Heart right ventricle (tissue), 16 donors: ENCODE data around the gene DDX39B. TPM values are rescaled to one million over a fixed set of nuclear protein-coding genes. Genes with fewer than 3 reads are reported as not detected.
"Not testable (repeated sequence)": the region's sequence is repeated elsewhere in the genome, so short reads cannot be mapped to it uniquely, and the experiment has no call there.

Source experiments
- ATAC-seq, 8 donors: fragments of 200-7000 bp; cut with Tn5 transposase; one replicate each; pipeline ENCODE4 v1.9.1; 2020; ENCODE audit warnings: mild to moderate bottlenecking in 8 of 8, moderate library complexity in 8 of 8, moderate number of reproducible peaks in 1 of 8
- DNase-seq, 2 donors: peaks; one replicate each; pipeline ENCODE4 v3.0.0-alpha.2; 2020
- H3K27ac ChIP-seq, 10 donors: fragments of 200-600 bp; sonication (generic) in 2 of 10; one replicate each; pipeline versions ENCODE4 v1.5.0 to v1.8.0; 2020 to 2022; ENCODE audit warnings: mild to moderate bottlenecking in 3 of 10
- H3K27me3 ChIP-seq, 7 donors: fragments of 200-600 bp; one replicate each; pipeline ENCODE4 v1.8.0; 2021 to 2022; ENCODE audit warnings: mild to moderate bottlenecking in 2 of 7
- H3K36me3 ChIP-seq, 9 donors: fragments of 200-600 bp; sonication (generic) in 1 of 9; one replicate each; pipeline versions ENCODE4 v1.5.0 to v1.8.0; 2020 to 2022; ENCODE audit warnings: mild to moderate bottlenecking in 2 of 9
- H3K4me1 ChIP-seq, 9 donors: fragments of 200-600 bp; sonication (generic) in 1 of 9; one replicate each; pipeline versions ENCODE4 v1.5.0 to v1.8.0; 2020 to 2022; ENCODE audit warnings: mild to moderate bottlenecking in 4 of 9
- H3K4me3 ChIP-seq, 10 donors: fragments of 200-600 bp; sonication (generic) in 2 of 10; one replicate each; pipeline versions ENCODE4 v1.5.0 to v1.8.0; 2020 to 2022; ENCODE audit warnings: mild to moderate bottlenecking in 7 of 10, moderate library complexity in 2 of 10
- H3K9me3 ChIP-seq, 11 donors: fragments of 200-600 bp in 10 of 11; sonication (generic) in 2 of 11; one replicate each; pipeline versions ENCODE4 v1.5.0 to v1.8.0; 2013 to 2022; ENCODE audit warnings: mild to moderate bottlenecking in 2 of 11, control low read depth in 1 of 11, moderate library complexity in 1 of 11
- WGBS, 2 donors: extraction: QIAGEN DNeasy Blood & Tissue Kit; methylation state at CpG; one replicate each; pipeline ENCODE4 v1.1.7; 2013; ENCODE audit warnings: inconsistent platforms in 1 of 2; 5-methylcytosine and 5-hydroxymethylcytosine counted together
- intact Hi-C, 10 donors: fragments of 100-400 bp; cut with DNase I; formaldehyde crosslinking; loops; one replicate each; pipeline versions ENCODE4 v1.11.1 to v1.14.2; 2022
- long read RNA-seq, 3 donors: library from polyadenylated mRNA; unstranded; transcript quantifications; one replicate each; pipeline ENCODE4 v2.0.0, GENCODE V29; 2020 to 2021
- polyA plus RNA-seq, 2 donors: library from polyadenylated mRNA; stranded (reverse); fragments of 200-250 nt; gene quantifications; one replicate each; pipeline ENCODE4 v1.2.3, GENCODE V29; 2013
- total RNA-seq, 10 donors: library from RNA; stranded (reverse); fragmentation: NEBNext Ultra II Directional in 3 of 10; extraction: Animal tissue kit (Norgen Biotek cat#: 25700) in 3 of 10; gene quantifications; one replicate each; pipeline versions ENCODE4 v1.2.1 to v1.2.4, GENCODE V29; 2021 to 2023
- TF ChIP-seq, protein P1 (sequence below), 9 donors: fragments of 200-600 bp; sonication (generic) in 2 of 9; IDR thresholded peaks; one replicate each; pipeline versions ENCODE4 v1.5.0 to v1.8.0; 2021 to 2022; ENCODE audit warnings: antibody characterized with exemption in 9 of 9, mild to moderate bottlenecking in 5 of 9, moderate library complexity in 1 of 9
- donor health status: Arrhythmogenic right ventricular cardiomyopathy.
- donor health status: ischemic (EF 13 %, LVEDD 7.1; RV severe dilation, severe dysfunction).
- donor health status: healthy with polysubstance abuse.
- donor health status: DM: no; HTN: yes; CAD: no.
- donor health status: DM: no; HTN: no; CAD: no.
- donor health status: ischemic (EF 25% LVEDD 6.9; RV normal size, moderate dysfunction).
- donor health status: ischemic (EF 25% LVEDD 5.7; RV mildly dilated, moderate dysfunction).
- donor health status: healthy.
- donor health status: DM: yes; HTN: yes; CAD: no.
- donor health status: Ischemic cardiomyopathy.
- donor health status: ischemic (EF 35%, LVEDD 5.7; RV mildly dilated, moderate dysfunction).
- donor health status: nonischemic (EF 11% LVEDD 7.7; RV severe dilation, severe dysfunction).
- donor health status: DM: yes; HTN: yes; CAD: no.
- donor health status: PGD.
- donor health status: ischemic (EF 29% LVEDD 5.4; RV normal size, mild dysfunction).
- donor health status: nonischemic (EF 23%, LVEDD 6.1; RV moderate dilation, normal function).

The DDX39B gene
- total RNA-seq, result 100 to 1,000 TPM; 154 to 193 (median 172) TPM
- 100 to 1,000 TPM; 160 to 422 TPM for polyA plus RNA-seq
- long read RNA-seq, donor 1, transcript DDX39B-214 (11 exons, 2,003 nt), result major isoform, 34 of 51 reads
- long read RNA-seq, donor 1, transcript DDX39B-202 (11 exons, 2,133 nt), result minor isoform, 10 of 51 reads
- long read RNA-seq, donor 1, partial matches to known transcripts, result 2 of 51 reads
- long read RNA-seq, donor 1, other reads (novel, unspliced or antisense), result 4 of 51 reads
- long read RNA-seq, donor 2, transcript DDX39B-214 (11 exons, 2,003 nt), result major isoform, 28 of 53 reads
- long read RNA-seq, donor 2, transcript DDX39B-202 (11 exons, 2,133 nt), result minor isoform, 15 of 53 reads
- long read RNA-seq, donor 2, partial matches to known transcripts, result 1 of 53 reads
- long read RNA-seq, donor 2, other reads (novel, unspliced or antisense), result 9 of 53 reads
- long read RNA-seq, donor 3, transcript DDX39B-214 (11 exons, 2,003 nt), result major isoform, 91 of 130 reads
- long read RNA-seq, donor 3, transcript DDX39B-202 (11 exons, 2,133 nt), result minor isoform, 23 of 130 reads
- long read RNA-seq, donor 3, partial matches to known transcripts, result 2 of 130 reads
- long read RNA-seq, donor 3, other reads (novel, unspliced or antisense), result 14 of 130 reads

DNA sequence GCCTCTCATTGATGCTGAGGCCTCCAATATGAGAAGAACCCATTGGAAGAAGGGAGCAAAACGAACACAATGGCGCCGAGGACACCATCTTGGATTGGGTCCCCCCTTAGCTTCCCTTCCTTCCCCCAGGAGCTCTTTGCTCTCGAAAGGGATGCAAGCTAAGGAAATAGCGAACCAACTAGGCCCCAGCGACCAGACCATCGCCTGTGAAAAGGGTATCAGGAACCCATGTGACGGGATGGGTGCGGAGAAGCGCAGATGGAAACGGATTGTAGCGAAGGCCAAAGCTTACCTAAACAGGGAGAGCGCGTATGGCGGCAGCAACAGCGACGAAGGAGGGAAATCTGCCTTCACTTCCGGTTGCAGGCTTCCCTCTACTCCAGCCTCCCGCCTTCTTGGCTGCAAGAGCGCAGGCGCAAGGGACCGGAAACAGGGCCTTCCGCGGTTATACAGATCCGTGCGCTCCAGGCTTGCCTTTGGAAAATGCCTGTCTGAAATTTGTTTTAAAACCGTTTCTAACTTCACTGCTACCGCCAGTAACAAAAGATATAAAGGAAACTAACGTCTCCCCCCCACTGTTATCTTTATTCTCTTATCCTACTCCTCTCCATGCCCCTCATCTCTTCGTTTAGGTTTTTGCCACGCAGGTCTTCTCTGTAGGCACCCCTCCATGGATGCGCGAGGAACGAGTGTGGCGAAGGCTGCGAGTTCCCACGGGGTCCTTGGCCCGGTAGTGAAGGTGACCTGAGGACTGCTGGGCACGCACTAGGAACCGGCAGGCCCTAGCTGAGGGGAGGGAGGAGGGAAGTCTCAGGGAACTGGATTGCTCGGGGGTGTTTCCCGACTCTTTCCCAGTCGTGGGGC, at the start of gene DDX39B:
Gene DDX39B, minus strand, starts transcription at position 346 of the 864 bp plus-strand sequence. CDS start 1,471 bp downstream, outside the sequence.
- peak; percentile 93 to 96 for DNase-seq
- peak within 1 kb of the TSS; percentile 42 to 87 (median 73) for H3K4me3 ChIP-seq
- TF ChIP-seq, protein P1, sequence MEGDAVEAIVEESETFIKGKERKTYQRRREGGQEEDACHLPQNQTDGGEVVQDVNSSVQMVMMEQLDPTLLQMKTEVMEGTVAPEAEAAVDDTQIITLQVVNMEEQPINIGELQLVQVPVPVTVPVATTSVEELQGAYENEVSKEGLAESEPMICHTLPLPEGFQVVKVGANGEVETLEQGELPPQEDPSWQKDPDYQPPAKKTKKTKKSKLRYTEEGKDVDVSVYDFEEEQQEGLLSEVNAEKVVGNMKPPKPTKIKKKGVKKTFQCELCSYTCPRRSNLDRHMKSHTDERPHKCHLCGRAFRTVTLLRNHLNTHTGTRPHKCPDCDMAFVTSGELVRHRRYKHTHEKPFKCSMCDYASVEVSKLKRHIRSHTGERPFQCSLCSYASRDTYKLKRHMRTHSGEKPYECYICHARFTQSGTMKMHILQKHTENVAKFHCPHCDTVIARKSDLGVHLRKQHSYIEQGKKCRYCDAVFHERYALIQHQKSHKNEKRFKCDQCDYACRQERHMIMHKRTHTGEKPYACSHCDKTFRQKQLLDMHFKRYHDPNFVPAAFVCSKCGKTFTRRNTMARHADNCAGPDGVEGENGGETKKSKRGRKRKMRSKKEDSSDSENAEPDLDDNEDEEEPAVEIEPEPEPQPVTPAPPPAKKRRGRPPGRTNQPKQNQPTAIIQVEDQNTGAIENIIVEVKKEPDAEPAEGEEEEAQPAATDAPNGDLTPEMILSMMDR (IDR thresholded peaks at IDR 0.05), result no peak
- 0% methylated on average over 43 of the region's 43 CpGs for WGBS, 2 donors
- peaks cover 0 to 36% (median 28%) of the 10 kb centered on the region in 9 donors for H3K36me3 ChIP-seq
- no peaks in the 10 kb centered on the region for H3K9me3 ChIP-seq
- no peaks in the 10 kb centered on the region for H3K27me3 ChIP-seq
- H3K27ac ChIP-seq, result peak within 1 kb of the TSS; percentile 81 to 100 (median 93)
- H3K4me1 ChIP-seq, result peaks cover 22 to 55% (median 41%) of the 10 kb centered on the region in 9 donors
- peak; percentile 93 to 96 (median 94) for ATAC-seq
- intact Hi-C loops, result loop anchor here in 6 of 10 donors (2.0 to 10.0 kb wide), 8 partner anchors 43 to 413 kb away; partner anchors contain the start of genes MICB (in 4 of the 6), NELFE (in 3 of the 6), SKIC2 (in 3 of the 6) and CSNK2B (in 1 of the 6)

DNA sequence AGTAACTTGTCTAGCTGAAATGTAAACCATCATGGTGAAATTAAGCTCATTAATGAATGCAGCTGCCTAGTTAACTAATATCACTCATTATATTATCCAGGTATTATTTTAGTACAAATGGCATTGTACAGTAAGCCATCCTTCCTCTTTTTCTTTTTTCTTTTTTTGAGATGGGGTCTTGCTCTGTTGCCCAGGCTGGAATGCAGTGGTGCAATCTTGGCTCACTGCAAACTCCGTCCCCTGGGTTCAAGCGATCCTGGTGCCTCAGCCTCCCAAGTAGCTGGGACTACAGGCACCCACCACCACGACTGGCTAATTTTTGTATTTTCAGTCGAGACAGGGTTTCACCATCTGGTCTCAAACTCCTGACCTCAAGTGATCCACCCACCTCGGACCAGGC, 48.9 kb upstream of the DDX39B start:
- H3K27ac ChIP-seq, DNase-seq, H3K36me3 ChIP-seq, ATAC-seq, H3K9me3 ChIP-seq, H3K27me3 ChIP-seq, intact Hi-C loops, H3K4me3 ChIP-seq: not testable (repeated sequence)
- WGBS, 2 donors, result 82 to 92% methylated on average over 5 of the region's 5 CpGs
- peaks cover 0 to 39% (median 3%) of the 10 kb centered on the region in 9 donors for H3K4me1 ChIP-seq

DNA sequence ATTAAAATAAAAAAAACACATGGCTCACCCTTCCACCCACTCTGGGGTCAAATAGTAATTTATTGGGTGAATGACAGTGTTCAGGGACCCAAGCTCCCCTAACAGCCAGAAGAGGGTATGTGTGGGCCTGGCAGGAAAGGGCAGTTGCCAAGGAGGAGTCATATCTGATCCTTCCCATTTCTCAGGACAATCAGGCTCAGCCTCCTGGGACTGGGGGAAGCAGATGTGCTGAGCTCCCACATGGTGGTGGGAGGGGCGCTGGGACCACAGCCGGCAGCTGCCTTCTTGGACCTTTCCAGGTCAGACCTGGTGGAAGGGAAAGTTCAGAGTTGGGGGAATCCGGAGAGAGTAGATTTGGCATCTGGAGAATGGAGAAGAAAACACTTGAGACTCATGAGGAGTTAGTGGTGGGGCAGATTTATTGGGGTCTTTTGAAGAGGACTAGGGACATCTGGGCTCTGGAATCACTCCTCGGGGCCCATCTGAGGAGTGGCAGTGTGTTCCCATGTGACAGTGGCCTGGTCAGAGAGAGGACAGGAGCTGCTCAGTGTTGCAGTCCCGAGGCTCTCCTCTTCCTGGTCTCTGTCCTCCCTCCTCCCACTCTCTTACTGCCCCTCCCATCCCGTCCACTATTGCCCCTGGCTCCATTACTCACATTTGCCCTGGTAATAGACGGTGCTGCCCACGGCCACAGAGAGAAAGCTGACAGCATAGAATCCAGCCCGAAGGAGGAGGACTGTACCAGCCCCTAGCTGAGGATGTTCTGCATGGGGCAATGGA, 47.3 kb upstream of the DDX39B start:
- TF ChIP-seq, protein P1 (IDR thresholded peaks at IDR 0.05), result no peak
- peaks cover 0 to 8% (median 0%) of the 10 kb centered on the region in 9 donors for H3K36me3 ChIP-seq
- DNase-seq (no peak), ATAC-seq (peak in 1 of 8 donors; percentile 12)
- no peak overlapping the region for H3K4me3 ChIP-seq
- H3K9me3 ChIP-seq, result no peaks in the 10 kb centered on the region
- intact Hi-C loops, result no loop called here
- H3K27me3 ChIP-seq, result peaks cover 0 to 9% (median 0%) of the 10 kb centered on the region in 7 donors
- peak overlapping the region in 1 of 10 donors; percentile 94 for H3K27ac ChIP-seq
- 40 to 52% methylated on average over 9 of the region's 9 CpGs for WGBS, 2 donors
- H3K4me1 ChIP-seq, result peaks cover 0 to 55% (median 3%) of the 10 kb centered on the region in 9 donors
